ENCODE measurements around the gene CLN5. TPM values are rescaled to one million over a fixed set of nuclear protein-coding genes. Genes with fewer than 3 reads are reported as not detected.
A peak's percentile ranks its signal among the peaks of the same experiment; 100 is the strongest.

The CLN5 gene
- polyA plus RNA-seq, 4 donors, result 4.0 to 39.8 (median 11.6) TPM

- Histone ChIP-seq H3K27ac (ENCODE audit: low read depth in 1 of 3, low read length in 2 of 3) (peak overlapping the region in 1 of 3 donors; percentile 44), H3K36me3 (ENCODE audit: control insufficient read depth in 3 of 3, insufficient read depth in 2 of 3, low read depth in 1 of 3, low read length in 3 of 3) (peaks cover 14 to 22% (median 22%) of the 10 kb centered on the region in 3 donors), H3K4me1 (ENCODE audit: control insufficient read depth in 3 of 3, insufficient read depth in 2 of 3, low read depth in 1 of 3, low read length in 2 of 3) (peaks cover 0 to 13% (median 5%) of the 10 kb centered on the region in 3 donors)
Observed at GRCh38 chr13:77016251-77016812, 24.5 kb downstream of the CLN5 start.

DNA sequence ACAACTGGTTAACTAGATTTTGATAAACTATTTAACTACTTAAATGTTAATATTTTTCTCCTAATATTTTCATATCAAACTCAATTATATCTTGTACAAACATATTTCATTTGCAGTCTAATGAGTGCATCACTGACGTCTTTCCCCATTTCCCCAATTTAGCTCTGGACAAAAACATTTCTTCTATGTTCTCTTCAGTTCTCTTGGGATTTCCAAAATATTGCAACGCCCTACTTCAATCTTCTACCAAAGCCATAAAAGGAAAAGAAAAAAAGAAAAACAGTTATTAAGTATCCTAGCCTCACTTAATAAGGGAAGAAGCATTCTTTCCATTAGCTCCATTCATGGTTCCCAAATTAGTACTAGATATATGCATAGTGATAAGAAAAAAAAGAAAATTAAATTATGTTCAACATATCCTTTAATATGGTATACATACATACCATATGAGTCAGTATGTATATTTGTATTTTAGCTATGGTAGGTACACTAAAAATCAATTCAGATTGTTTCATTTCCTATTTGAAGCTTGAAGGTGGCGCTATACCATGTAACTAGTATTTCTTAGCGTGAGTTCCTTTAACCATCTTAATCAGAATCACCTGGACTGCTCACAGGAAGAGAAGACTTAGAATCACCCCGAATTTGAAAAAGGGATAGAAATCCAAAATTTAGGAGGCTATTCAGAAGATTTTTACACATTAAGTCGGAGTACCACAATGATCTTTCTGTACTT is 25.2 kb downstream of the CLN5 start:
- FAIRE-seq, result no peak
- no peaks in the 10 kb centered on the region for H3K9me3 ChIP-seq (ENCODE audit: control insufficient read depth in 2 of 2, insufficient read depth in 1 of 2, low read depth in 1 of 2, low read length in 1 of 2)
- no peak for DNase-seq
- peaks cover 14 to 21% (median 19%) of the 10 kb centered on the region in 3 donors for H3K36me3 ChIP-seq (ENCODE audit: control insufficient read depth in 3 of 3, insufficient read depth in 2 of 3, low read depth in 1 of 3, low read length in 3 of 3)
- peak overlapping the region in 1 of 3 donors; percentile 44 for H3K27ac ChIP-seq (ENCODE audit: low read depth in 1 of 3, low read length in 2 of 3)
- WGBS, 3 donors, result 88 to 97% (median 94%) methylated on average over 6 of the region's 6 CpGs
- H3K4me3 ChIP-seq (ENCODE audit: low read depth in 1 of 3, low read length in 3 of 3), result no peak overlapping the region
- no peaks in the 10 kb centered on the region for H3K27me3 ChIP-seq (ENCODE audit: control insufficient read depth in 3 of 3, insufficient read depth in 3 of 3, low read length in 3 of 3)
- peaks cover 0 to 13% (median 5%) of the 10 kb centered on the region in 3 donors for H3K4me1 ChIP-seq (ENCODE audit: control insufficient read depth in 3 of 3, insufficient read depth in 2 of 3, low read depth in 1 of 3, low read length in 2 of 3)

More at GRCh38 chr13:77016251-77016812, 24.5 kb downstream of the CLN5 start:
- WGBS, 3 donors, result 86 to 90% (median 89%) methylated on average over 3 of the region's 3 CpGs
- Histone ChIP-seq H3K27me3 (ENCODE audit: control insufficient read depth in 3 of 3, insufficient read depth in 3 of 3, low read length in 3 of 3) (no peaks in the 10 kb centered on the region), H3K4me3 (ENCODE audit: low read depth in 1 of 3, low read length in 3 of 3) (no peak overlapping the region), H3K9me3 (ENCODE audit: control insufficient read depth in 2 of 2, insufficient read depth in 1 of 2, low read depth in 1 of 2, low read length in 1 of 2) (no peaks in the 10 kb centered on the region)
- FAIRE-seq, result no peak
- DNase-seq, result peak in 1 of 2 donors; percentile 39

DNA sequence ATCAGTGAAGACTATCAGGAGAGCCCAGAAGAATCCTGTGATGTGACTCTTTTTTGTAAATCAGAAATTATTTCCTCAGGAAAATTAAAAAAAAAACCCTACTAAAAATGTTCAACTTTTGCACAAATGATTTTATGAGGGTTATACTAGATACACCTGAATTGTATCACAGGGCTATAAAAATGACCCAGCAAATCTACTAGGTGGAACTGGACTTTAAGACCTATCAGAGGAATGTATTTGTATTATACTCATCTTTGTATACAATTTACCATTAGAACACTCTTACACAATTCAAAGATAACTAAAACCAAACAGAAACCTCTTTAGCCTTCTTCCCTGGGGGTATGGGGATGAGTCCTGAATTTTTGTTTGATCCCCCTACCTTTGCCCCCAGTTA is 27.9 kb downstream of the CLN5 start:
- Histone ChIP-seq H3K36me3 (ENCODE audit: control insufficient read depth in 3 of 3, insufficient read depth in 2 of 3, low read depth in 1 of 3, low read length in 3 of 3) (peaks cover 2 to 10% (median 3%) of the 10 kb centered on the region in 3 donors), H3K4me3 (ENCODE audit: low read depth in 1 of 3, low read length in 3 of 3) (no peak overlapping the region), H3K9me3 (ENCODE audit: control insufficient read depth in 2 of 2, insufficient read depth in 1 of 2, low read depth in 1 of 2, low read length in 1 of 2) (no peaks in the 10 kb centered on the region), H3K27me3 (ENCODE audit: control insufficient read depth in 3 of 3, insufficient read depth in 3 of 3, low read length in 3 of 3) (no peaks in the 10 kb centered on the region), H3K4me1 (ENCODE audit: control insufficient read depth in 3 of 3, insufficient read depth in 2 of 3, low read depth in 1 of 3, low read length in 2 of 3) (peaks cover 8 to 17% (median 9%) of the 10 kb centered on the region in 3 donors), H3K27ac (ENCODE audit: low read depth in 1 of 3, low read length in 2 of 3) (no peak overlapping the region)
- DNase-seq, result peak in 1 of 2 donors; percentile 58
- FAIRE-seq, result no peak

- Histone ChIP-seq H3K27ac (ENCODE audit: low read depth in 1 of 3, low read length in 2 of 3) (peak overlapping the region in 1 of 3 donors; percentile 34), H3K36me3 (ENCODE audit: control insufficient read depth in 3 of 3, insufficient read depth in 2 of 3, low read depth in 1 of 3, low read length in 3 of 3) (peaks cover 0 to 6% (median 2%) of the 10 kb centered on the region in 3 donors), H3K27me3 (ENCODE audit: control insufficient read depth in 3 of 3, insufficient read depth in 3 of 3, low read length in 3 of 3) (no peaks in the 10 kb centered on the region), H3K4me1 (ENCODE audit: control insufficient read depth in 3 of 3, insufficient read depth in 2 of 3, low read depth in 1 of 3, low read length in 2 of 3) (peaks cover 8 to 13% (median 9%) of the 10 kb centered on the region in 3 donors), H3K9me3 (ENCODE audit: control insufficient read depth in 2 of 2, insufficient read depth in 1 of 2, low read depth in 1 of 2, low read length in 1 of 2) (no peaks in the 10 kb centered on the region), H3K4me3 (ENCODE audit: low read depth in 1 of 3, low read length in 3 of 3) (no peak overlapping the region)
- 60 to 73% (median 70%) methylated on average over 3 of the region's 3 CpGs for WGBS, 3 donors
- FAIRE-seq, result no peak
- no peak for DNase-seq
Observed at GRCh38 chr13:77022341-77022740, 30.5 kb downstream of the CLN5 start.

DNA sequence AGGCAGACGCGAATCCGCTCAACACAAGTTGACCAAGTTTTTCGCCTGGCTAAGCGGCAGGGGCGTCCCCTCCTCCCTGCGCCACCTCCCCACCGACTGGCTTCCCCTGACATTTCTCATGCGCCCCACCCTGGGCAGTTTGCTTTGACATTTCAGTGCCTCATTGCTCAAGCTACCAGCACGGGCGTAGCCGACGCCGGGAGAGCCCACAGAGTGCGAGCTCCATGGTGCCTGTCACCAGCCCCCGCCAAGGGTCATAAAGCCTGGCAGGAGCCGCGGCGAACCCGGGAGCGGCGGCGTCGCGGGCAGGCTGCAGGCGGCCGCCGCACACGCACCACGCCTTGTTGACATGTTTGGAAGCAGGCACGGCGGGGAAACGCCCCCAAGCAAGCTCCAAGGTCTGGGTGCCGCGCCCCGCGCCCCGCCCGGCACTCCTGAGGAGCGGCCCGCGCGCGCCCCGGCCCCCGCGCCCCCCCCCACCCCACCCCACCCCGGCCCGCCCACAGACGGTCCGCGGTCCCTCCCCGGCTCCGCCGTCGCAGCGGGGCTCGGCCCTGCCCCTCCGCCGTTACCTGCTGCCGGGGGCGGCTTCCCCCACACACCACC is 34.5 kb downstream of the CLN5 start:
- H3K4me3 ChIP-seq (ENCODE audit: low read depth in 1 of 3, low read length in 3 of 3), result peak overlapping the region; percentile 85 to 100 (median 97)
- H3K27ac ChIP-seq (ENCODE audit: low read depth in 1 of 3, low read length in 2 of 3), result peak overlapping the region; percentile 98 to 100 (median 100)
- DNase-seq (peak; percentile 93), FAIRE-seq (no peak)
- no peaks in the 10 kb centered on the region for H3K9me3 ChIP-seq (ENCODE audit: control insufficient read depth in 2 of 2, insufficient read depth in 1 of 2, low read depth in 1 of 2, low read length in 1 of 2)
- 0 to 1% (median 0%) methylated on average over 33 to 61 of the region's 62 CpGs for WGBS, 3 donors
- H3K27me3 ChIP-seq (ENCODE audit: control insufficient read depth in 3 of 3, insufficient read depth in 3 of 3, low read length in 3 of 3), result no peaks in the 10 kb centered on the region
- H3K4me1 ChIP-seq (ENCODE audit: control insufficient read depth in 3 of 3, insufficient read depth in 2 of 3, low read depth in 1 of 3, low read length in 2 of 3), result peaks cover 4 to 9% (median 8%) of the 10 kb centered on the region in 3 donors
- H3K36me3 ChIP-seq (ENCODE audit: control insufficient read depth in 3 of 3, insufficient read depth in 2 of 3, low read depth in 1 of 3, low read length in 3 of 3), result peaks cover 0 to 4% (median 0%) of the 10 kb centered on the region in 3 donors

DNA sequence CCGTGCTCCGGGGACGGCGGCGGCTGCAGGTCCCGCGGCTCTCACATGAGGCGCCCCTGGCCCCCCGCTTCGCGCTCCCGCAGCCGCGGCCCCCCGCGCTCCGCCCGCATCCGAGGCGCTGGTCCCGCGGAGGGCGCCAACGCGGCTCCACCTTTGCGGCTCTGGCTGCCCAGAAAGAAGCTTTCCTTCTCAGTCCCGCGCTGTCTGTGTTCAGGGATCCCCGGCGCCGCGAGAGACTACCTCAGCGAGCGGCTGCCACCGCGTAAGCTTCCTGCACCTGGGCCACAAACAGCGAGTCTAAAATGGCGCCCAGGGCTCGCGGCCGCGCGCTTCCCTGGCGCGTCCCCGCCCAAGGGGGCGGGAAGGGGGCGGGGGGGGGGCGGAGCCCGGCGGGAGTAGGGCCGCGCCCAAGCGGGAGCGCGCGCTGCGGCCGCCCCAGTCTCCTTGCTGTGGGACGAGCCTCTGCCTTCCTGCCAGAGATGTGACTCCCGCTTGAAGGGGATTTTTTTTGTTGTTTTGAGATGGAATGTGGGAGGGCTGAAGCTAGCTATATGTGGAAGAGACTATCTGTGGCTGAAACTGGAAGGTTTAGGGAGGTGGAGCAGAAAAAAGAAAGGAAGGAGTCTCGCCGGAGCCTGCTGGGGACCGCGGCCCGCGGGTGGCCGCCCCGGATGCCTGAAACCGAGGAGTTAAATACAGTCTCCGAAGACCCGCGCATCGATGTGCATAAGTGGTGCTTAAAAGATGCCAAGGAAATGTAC is 35.2 kb downstream of the CLN5 start, which contains the start of gene FBXL3:
Gene FBXL3, minus strand, starts transcription at position 299 of the 761 bp plus-strand sequence. CDS start 5,299 bp downstream, outside the sequence.
- FAIRE-seq (no peak), DNase-seq (peak; percentile 84 to 90)
- peak within 1 kb of the TSS; percentile 98 to 100 (median 100) for H3K27ac ChIP-seq (ENCODE audit: low read depth in 1 of 3, low read length in 2 of 3)
- H3K27me3 ChIP-seq (ENCODE audit: control insufficient read depth in 3 of 3, insufficient read depth in 3 of 3, low read length in 3 of 3), result no peaks in the 10 kb centered on the region
- peaks cover 0 to 2% (median 0%) of the 10 kb centered on the region in 3 donors for H3K36me3 ChIP-seq (ENCODE audit: control insufficient read depth in 3 of 3, insufficient read depth in 2 of 3, low read depth in 1 of 3, low read length in 3 of 3)
- no peaks in the 10 kb centered on the region for H3K9me3 ChIP-seq (ENCODE audit: control insufficient read depth in 2 of 2, insufficient read depth in 1 of 2, low read depth in 1 of 2, low read length in 1 of 2)
- peak within 1 kb of the TSS; percentile 85 to 100 (median 97) for H3K4me3 ChIP-seq (ENCODE audit: low read depth in 1 of 3, low read length in 3 of 3)
- H3K4me1 ChIP-seq (ENCODE audit: control insufficient read depth in 3 of 3, insufficient read depth in 2 of 3, low read depth in 1 of 3, low read length in 2 of 3), result peaks cover 4 to 9% (median 7%) of the 10 kb centered on the region in 3 donors
- WGBS, 3 donors, result 0 to 1% (median 1%) methylated on average over 37 to 74 of the region's 74 CpGs

- Histone ChIP-seq H3K36me3 (ENCODE audit: control insufficient read depth in 3 of 3, insufficient read depth in 2 of 3, low read depth in 1 of 3, low read length in 3 of 3) (peaks cover 0 to 2% (median 0%) of the 10 kb centered on the region in 3 donors), H3K27me3 (ENCODE audit: control insufficient read depth in 3 of 3, insufficient read depth in 3 of 3, low read length in 3 of 3) (no peaks in the 10 kb centered on the region), H3K27ac (ENCODE audit: low read depth in 1 of 3, low read length in 2 of 3) (no peak overlapping the region), H3K4me3 (ENCODE audit: low read depth in 1 of 3, low read length in 3 of 3) (no peak overlapping the region), H3K9me3 (ENCODE audit: control insufficient read depth in 2 of 2, insufficient read depth in 1 of 2, low read depth in 1 of 2, low read length in 1 of 2) (no peaks in the 10 kb centered on the region), H3K4me1 (ENCODE audit: control insufficient read depth in 3 of 3, insufficient read depth in 2 of 3, low read depth in 1 of 3, low read length in 2 of 3) (peaks cover 0 to 4% (median 0%) of the 10 kb centered on the region in 3 donors)
- FAIRE-seq, result no peak
- WGBS, 3 donors, result 69 to 80% (median 70%) methylated on average over 5 of the region's 5 CpGs
- peak; percentile 11 to 25 for DNase-seq
Observed at GRCh38 chr13:77028202-77028601, 36.3 kb downstream of the CLN5 start.

DNA sequence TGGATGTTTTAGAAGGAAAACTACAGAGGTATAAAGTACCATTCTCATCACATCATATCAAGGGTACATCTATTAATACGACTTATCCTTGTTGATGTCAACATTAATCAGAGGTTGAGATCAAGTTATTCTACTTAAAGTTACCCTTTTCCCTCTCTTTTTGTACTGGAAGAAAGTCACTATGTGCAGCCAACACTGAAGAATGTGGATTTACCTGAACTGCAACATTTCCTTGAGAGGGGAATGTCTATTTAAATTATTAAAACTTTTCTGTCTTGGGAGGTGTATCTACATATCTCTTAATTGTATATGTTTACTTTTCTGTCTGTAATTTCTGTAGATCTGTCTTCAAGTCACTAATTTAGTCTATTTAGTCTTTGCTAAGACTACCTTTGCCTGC is 37.6 kb downstream of the CLN5 start:
- no peak overlapping the region for H3K27ac ChIP-seq (ENCODE audit: low read depth in 1 of 3, low read length in 2 of 3)
- no peak for FAIRE-seq
- H3K36me3 ChIP-seq (ENCODE audit: control insufficient read depth in 3 of 3, insufficient read depth in 2 of 3, low read depth in 1 of 3, low read length in 3 of 3), result peaks cover 0 to 2% (median 0%) of the 10 kb centered on the region in 3 donors
- no peaks in the 10 kb centered on the region for H3K27me3 ChIP-seq (ENCODE audit: control insufficient read depth in 3 of 3, insufficient read depth in 3 of 3, low read length in 3 of 3)
- no peak for DNase-seq
- H3K9me3 ChIP-seq (ENCODE audit: control insufficient read depth in 2 of 2, insufficient read depth in 1 of 2, low read depth in 1 of 2, low read length in 1 of 2), result no peaks in the 10 kb centered on the region
- H3K4me3 ChIP-seq (ENCODE audit: low read depth in 1 of 3, low read length in 3 of 3), result no peak overlapping the region
- H3K4me1 ChIP-seq (ENCODE audit: control insufficient read depth in 3 of 3, insufficient read depth in 2 of 3, low read depth in 1 of 3, low read length in 2 of 3), result peaks cover 0 to 4% (median 0%) of the 10 kb centered on the region in 3 donors
- 91 to 100% (median 97%) methylated on average over 1 of the region's 1 CpG for WGBS, 3 donors

Measured in small intestine (tissue), 7 donors.